ENCODE data around the gene MRPL12.

The MRPL12 gene

GRCh38 chr17:81703747-81704654 is 834 bp downstream of the MRPL12 start:
- no peak for DNase-seq

- DNase-seq, result no peak
Measured at GRCh38 chr17:81705518-81706231, 2.5 kb downstream of the MRPL12 start.

- DNase-seq, result no peak
Measured at GRCh38 chr17:81706232-81706611, 3.1 kb downstream of the MRPL12 start.

GRCh38 chr17:81706757-81707624 is 3.8 kb downstream of the MRPL12 start:
- DNase-seq, result no peak

GRCh38 chr17:81707725-81708646 is 4.8 kb downstream of the MRPL12 start:
- DNase-seq, result no peak

GRCh38 chr17:81708739-81709185 is 5.6 kb downstream of the MRPL12 start:
- DNase-seq, result no peak

- no peak for DNase-seq
Measured at GRCh38 chr17:81710514-81711308, 7.5 kb downstream of the MRPL12 start.

GRCh38 chr17:81711814-81712467 is 8.8 kb downstream of the MRPL12 start, which contains the start of gene SLC25A10:
TSS of gene SLC25A10 (plus strand) at chr17:81712284. CDS start at chr17:81712427, 143 bp downstream.
- DNase-seq, result peak; percentile 72

- no peak for DNase-seq
Measured at GRCh38 chr17:81712468-81713003, 9.4 kb downstream of the MRPL12 start.

- DNase-seq, result no peak
Measured at GRCh38 chr17:81713004-81713555, 9.9 kb downstream of the MRPL12 start.

- DNase-seq, result no peak
Measured at GRCh38 chr17:81713556-81714411, 10.6 kb downstream of the MRPL12 start.

GRCh38 chr17:81714412-81715106 is 11.4 kb downstream of the MRPL12 start:
- DNase-seq, result no peak

GRCh38 chr17:81715107-81715871 is 12.1 kb downstream of the MRPL12 start:
- DNase-seq, result no peak

- no peak for DNase-seq
Measured at GRCh38 chr17:81715872-81716673, 12.9 kb downstream of the MRPL12 start.

- no peak for DNase-seq
Measured at GRCh38 chr17:81716674-81716996, 13.5 kb downstream of the MRPL12 start.

GRCh38 chr17:81717049-81717765 is 14.0 kb downstream of the MRPL12 start:
- no peak for DNase-seq
